ENCODE results near the gene DGAT2. TPM values are rescaled to one million over a fixed set of nuclear protein-coding genes. Genes with fewer than 3 reads are reported as not detected.

Gene DGAT2
- total RNA-seq, 2 donors from 2014 or later: 2.3 to 3.4 TPM

DNA sequence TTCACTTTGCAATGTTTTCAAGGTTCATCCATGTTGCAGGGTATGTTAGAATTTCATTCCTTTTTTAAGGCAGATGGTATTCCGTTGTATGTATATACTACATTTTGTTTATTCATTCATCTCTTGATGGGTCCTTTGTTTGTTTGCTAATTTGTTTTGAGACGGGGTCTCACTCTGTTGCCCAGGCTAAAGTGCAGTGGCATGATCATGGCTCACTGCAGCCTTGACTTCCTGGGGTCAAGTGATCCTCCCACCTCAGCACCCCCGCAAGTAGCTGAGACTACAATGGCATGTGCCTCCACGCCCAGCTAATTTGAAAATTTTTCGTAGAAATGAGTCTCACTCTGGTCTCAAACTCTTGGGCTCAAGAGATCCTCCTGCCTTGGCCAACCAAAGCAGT, 52.6 kb downstream of the DGAT2 start:
- TF ChIP-seq, protein P1, sequence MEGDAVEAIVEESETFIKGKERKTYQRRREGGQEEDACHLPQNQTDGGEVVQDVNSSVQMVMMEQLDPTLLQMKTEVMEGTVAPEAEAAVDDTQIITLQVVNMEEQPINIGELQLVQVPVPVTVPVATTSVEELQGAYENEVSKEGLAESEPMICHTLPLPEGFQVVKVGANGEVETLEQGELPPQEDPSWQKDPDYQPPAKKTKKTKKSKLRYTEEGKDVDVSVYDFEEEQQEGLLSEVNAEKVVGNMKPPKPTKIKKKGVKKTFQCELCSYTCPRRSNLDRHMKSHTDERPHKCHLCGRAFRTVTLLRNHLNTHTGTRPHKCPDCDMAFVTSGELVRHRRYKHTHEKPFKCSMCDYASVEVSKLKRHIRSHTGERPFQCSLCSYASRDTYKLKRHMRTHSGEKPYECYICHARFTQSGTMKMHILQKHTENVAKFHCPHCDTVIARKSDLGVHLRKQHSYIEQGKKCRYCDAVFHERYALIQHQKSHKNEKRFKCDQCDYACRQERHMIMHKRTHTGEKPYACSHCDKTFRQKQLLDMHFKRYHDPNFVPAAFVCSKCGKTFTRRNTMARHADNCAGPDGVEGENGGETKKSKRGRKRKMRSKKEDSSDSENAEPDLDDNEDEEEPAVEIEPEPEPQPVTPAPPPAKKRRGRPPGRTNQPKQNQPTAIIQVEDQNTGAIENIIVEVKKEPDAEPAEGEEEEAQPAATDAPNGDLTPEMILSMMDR (IDR thresholded peaks at IDR 0.05): no peak
- no peaks in the 10 kb centered on the region for H3K9me3 ChIP-seq
- DNase-seq (ENCODE audit: low spot score) (no peak), ATAC-seq (ENCODE audit: insufficient number of reproducible peaks, low FRiP score, low read depth) (no peak)
- no peak overlapping the region for H3K4me3 ChIP-seq
- H3K27ac ChIP-seq: no peak overlapping the region
- no peaks in the 10 kb centered on the region for H3K36me3 ChIP-seq
- H3K4me1 ChIP-seq (ENCODE audit: control insufficient read depth in 1 of 2, low read depth in 2 of 2): peaks cover 23 to 44% of the 10 kb centered on the region in 2 donors
- H3K27me3 ChIP-seq (replicated peaks; ENCODE audit: insufficient read depth): no peaks in the 10 kb centered on the region

DNA sequence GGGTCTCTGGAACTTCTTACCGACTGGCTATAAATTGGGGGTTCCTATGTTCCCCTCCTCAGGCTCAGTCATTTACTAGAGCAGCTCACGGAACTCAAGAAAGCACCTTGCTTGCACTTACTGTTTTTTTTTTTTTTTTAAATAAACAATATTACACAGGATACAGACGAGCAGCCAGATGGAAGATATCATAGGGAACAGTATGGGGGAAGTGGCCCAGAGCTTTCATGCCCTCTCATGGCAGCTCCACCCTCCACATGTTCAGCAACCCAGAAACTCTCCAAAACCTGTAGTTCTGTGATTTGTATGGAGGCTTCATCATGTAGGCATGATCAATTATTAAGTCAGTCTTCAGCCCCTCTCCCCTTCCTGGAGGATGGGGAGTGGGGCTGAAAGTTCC, 54.0 kb downstream of the DGAT2 start:
- TF ChIP-seq, protein P1 (IDR thresholded peaks at IDR 0.05): no peak
- DNase-seq (ENCODE audit: low spot score): no peak
- Histone ChIP-seq H3K27me3 (replicated peaks; ENCODE audit: insufficient read depth) (no peaks in the 10 kb centered on the region), H3K36me3 (no peaks in the 10 kb centered on the region), H3K4me1 (ENCODE audit: control insufficient read depth in 1 of 2, low read depth in 2 of 2) (peaks cover 21 to 42% of the 10 kb centered on the region in 2 donors), H3K27ac (no peak overlapping the region), H3K4me3 (no peak overlapping the region), H3K9me3 (no peaks in the 10 kb centered on the region)
- ATAC-seq (ENCODE audit: insufficient number of reproducible peaks, low FRiP score, low read depth): no peak

DNA sequence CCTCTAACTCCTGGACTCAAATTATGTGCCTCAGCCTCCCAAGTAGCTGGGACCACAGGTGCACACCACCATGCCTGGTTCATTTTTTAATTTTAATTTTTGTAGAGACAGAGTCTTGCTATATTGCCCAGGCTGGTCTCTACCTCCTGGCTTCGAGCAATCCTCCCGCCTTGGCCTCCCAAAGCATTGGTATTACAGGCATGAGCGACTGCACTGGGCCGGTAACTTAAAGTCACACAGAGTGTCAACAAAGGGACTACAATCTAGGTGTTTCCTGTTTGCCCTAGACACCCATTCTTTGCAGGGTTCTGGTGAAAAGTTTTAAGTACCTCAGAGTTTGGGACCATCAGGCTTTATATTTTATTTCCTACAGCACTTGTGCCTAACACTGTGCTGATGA, 54.8 kb downstream of the DGAT2 start:
- H3K4me3 ChIP-seq: no peak overlapping the region
- no peaks in the 10 kb centered on the region for H3K9me3 ChIP-seq
- TF ChIP-seq, protein P1 (IDR thresholded peaks at IDR 0.05): no peak
- DNase-seq (ENCODE audit: low spot score) (no peak), ATAC-seq (ENCODE audit: insufficient number of reproducible peaks, low FRiP score, low read depth) (no peak)
- no peaks in the 10 kb centered on the region for H3K27me3 ChIP-seq (replicated peaks; ENCODE audit: insufficient read depth)
- H3K27ac ChIP-seq: peak overlapping the region in 1 of 2 donors; percentile 11
- H3K36me3 ChIP-seq: no peaks in the 10 kb centered on the region
- peaks cover 27 to 42% of the 10 kb centered on the region in 2 donors for H3K4me1 ChIP-seq (ENCODE audit: control insufficient read depth in 1 of 2, low read depth in 2 of 2)

DNA sequence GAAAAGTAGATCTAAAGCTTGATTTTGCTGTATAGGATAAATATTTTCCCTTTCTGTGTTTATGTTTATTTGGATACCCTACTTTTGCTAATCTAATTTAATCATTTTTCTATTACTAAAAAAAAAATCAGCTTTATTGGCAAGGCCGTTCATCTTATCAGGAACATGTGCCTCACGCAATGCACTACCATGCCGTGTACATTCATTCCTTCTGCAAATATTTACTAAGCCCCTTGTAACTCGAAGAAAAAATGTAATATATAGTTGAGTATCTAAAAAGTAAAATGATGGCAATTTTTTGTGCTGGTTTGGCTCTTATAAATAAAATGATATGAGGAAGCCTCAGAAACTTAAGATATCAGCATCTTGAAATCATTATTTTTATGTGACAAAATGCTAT, 55.4 kb downstream of the DGAT2 start:
- H3K27ac ChIP-seq: peak overlapping the region in 1 of 2 donors; percentile 11
- H3K4me3 ChIP-seq: peak overlapping the region; percentile 23
- no peaks in the 10 kb centered on the region for H3K27me3 ChIP-seq (replicated peaks; ENCODE audit: insufficient read depth)
- DNase-seq (ENCODE audit: low spot score) (no peak), ATAC-seq (ENCODE audit: insufficient number of reproducible peaks, low FRiP score, low read depth) (no peak)
- peaks cover 27 to 42% of the 10 kb centered on the region in 2 donors for H3K4me1 ChIP-seq (ENCODE audit: control insufficient read depth in 1 of 2, low read depth in 2 of 2)
- H3K36me3 ChIP-seq: no peaks in the 10 kb centered on the region
- TF ChIP-seq, protein P1 (IDR thresholded peaks at IDR 0.05): no peak
- H3K9me3 ChIP-seq: no peaks in the 10 kb centered on the region

DNA sequence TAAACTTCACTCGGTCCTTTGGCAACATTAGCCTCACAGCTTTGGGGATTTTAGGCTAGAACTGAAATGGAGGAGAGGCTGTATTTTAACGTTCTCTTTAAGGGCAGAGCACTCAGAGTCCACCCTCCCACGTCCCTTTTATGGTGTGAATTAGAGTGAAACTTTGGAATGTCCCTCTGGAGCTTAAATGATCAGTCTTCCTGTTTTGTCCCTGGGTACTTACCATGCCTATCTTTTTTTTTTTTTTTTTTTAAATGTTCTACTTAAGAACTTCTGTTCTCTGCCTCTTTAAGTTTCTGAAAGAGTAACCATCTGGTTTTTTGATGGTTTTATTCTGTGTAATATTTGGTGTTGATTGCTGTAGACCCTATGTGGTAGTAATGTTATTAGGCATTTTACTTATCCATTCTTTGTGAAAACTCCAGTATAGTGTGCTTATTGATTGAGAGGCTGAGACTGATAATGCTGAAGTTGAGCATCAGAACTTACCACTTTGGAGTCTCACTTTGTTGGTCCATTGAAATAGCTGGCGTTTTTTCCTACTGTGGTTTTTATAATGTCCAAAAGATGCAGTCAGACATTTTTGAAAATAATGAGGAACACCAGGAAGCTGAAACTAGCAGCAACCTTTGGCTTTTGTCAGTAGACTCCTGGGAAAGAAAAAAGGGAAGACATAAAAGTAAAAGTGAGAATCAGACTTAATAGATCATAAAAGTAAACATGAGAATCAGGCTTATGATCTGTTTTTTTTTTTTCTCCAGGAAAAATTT, 58.1 kb downstream of the DGAT2 start:
- peaks cover 27 to 42% of the 10 kb centered on the region in 2 donors for H3K4me1 ChIP-seq (ENCODE audit: control insufficient read depth in 1 of 2, low read depth in 2 of 2)
- H3K27me3 ChIP-seq (replicated peaks; ENCODE audit: insufficient read depth): no peaks in the 10 kb centered on the region
- no peaks in the 10 kb centered on the region for H3K36me3 ChIP-seq
- DNase-seq (ENCODE audit: low spot score): no peak
- peak overlapping the region; percentile 64 for H3K4me3 ChIP-seq
- no peaks in the 10 kb centered on the region for H3K9me3 ChIP-seq
- TF ChIP-seq, protein P1 (IDR thresholded peaks at IDR 0.05): no peak
- ATAC-seq (ENCODE audit: insufficient number of reproducible peaks, low FRiP score, low read depth): peak; percentile 81
- H3K27ac ChIP-seq: peak overlapping the region; percentile 73 to 89
